Testis (tissue), 3 donors: ENCODE results near the gene HAUS7. TPM values are rescaled to one million over a fixed set of nuclear protein-coding genes. Genes with fewer than 3 reads are reported as not detected.

ENCODE experiments used
- DNase-seq: peaks from one replicate; pipeline ENCODE4 v3.0.0-alpha.2; 2019
- H3K27ac ChIP-seq, 2 donors: fragments of 200-600 bp; sonication (generic); one replicate each; pipeline ENCODE4 v1.5.1; 2019
- H3K27me3 ChIP-seq: fragments of 200-600 bp; sonication (generic); one replicate; pipeline ENCODE4 v1.5.1; 2019
- H3K36me3 ChIP-seq: fragments of 200-600 bp; sonication (generic); one replicate; pipeline ENCODE4 v1.5.1; 2017; ENCODE audit warnings: low read depth; ENCODE audit errors: missing control alignments
- H3K4me1 ChIP-seq: fragments of 200-600 bp; sonication (generic); one replicate; pipeline ENCODE4 v1.5.1; 2019
- H3K4me3 ChIP-seq, 2 donors: fragments of 200-600 bp; sonication (generic); one replicate each; pipeline ENCODE4 v1.5.1; 2017 to 2019
- H3K9me3 ChIP-seq: fragments of 200-600 bp; sonication (generic); one replicate; pipeline ENCODE4 v1.5.1; 2017
- POLR2A ChIP-seq: fragments of 450-650 bp; IDR thresholded peaks from one replicate; pipeline ENCODE4 v1.6.1; 2017; ENCODE audit warnings: antibody characterized with exemption, mild to moderate bottlenecking, moderate library complexity
- WGBS, 2 donors: methylation state at CpG; one replicate each; pipeline ENCODE4 v1.1.5; 2018; 5-methylcytosine and 5-hydroxymethylcytosine counted together
- intact Hi-C: fragments of 100-400 bp; cut with DNase I; formaldehyde crosslinking; loops from one replicate; pipeline ENCODE4 v1.15.1; 2023; ENCODE audit warnings: low total_unique reads
- polyA plus RNA-seq: library from polyadenylated mRNA; stranded (reverse); fragments of 350-450 nt; fragmentation: Illumina TruSeq; extraction: RNeasy Lipid Tissue Mini Kit (QIAGEN cat#74804); gene quantifications from one replicate; pipeline ENCODE4 v1.2.3, GENCODE V29; 2014; ENCODE audit warnings: low read depth, low replicate concordance; ENCODE audit not compliant: insufficient read depth
- total RNA-seq, 2 donors: library from RNA; depleted of rRNA; stranded (reverse); fragments of >200 nt; gene quantifications; one replicate each; pipeline ENCODE4 v1.2.3, GENCODE V29; 2016
- TF ChIP-seq, protein P1 (sequence below), 3 experiments: fragments of 450-650 bp in 2 of 3; fragments of 200-600 bp in 1 of 3; sonication (generic) in 1 of 3; IDR thresholded peaks; one replicate each; pipeline ENCODE4 v1.5.1; 2016 to 2019; ENCODE audit warnings: antibody characterized with exemption in 3 of 3, mild to moderate bottlenecking in 2 of 3, moderate library complexity in 1 of 3

Gene HAUS7
- total and polyA plus RNA-seq, 3 donors from 2014 or later = 18.0 to 35.2 (median 34.0) TPM

DNA sequence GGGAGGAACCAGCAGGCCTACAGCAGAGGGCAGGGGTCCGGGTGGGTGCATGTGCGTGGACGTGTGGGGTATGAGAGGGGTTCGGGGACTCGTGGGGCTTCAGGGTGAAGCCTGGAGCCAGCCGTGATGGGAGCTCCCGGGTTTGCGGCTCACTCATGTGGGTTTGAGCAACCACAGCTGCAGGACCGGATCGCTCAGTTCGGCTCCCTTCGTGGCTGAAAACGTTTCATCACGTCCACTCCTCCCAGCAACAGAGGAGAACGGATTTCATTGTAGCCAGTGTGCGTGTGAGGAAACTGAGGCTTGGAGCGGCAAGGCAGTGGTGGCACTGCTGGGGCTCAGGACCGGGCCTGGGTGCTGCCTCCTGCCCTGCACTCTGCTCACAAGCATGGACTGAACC, 35.0 kb upstream of the HAUS7 start:
- no peak for TF ChIP-seq POLR2A
- TF ChIP-seq, protein P1, sequence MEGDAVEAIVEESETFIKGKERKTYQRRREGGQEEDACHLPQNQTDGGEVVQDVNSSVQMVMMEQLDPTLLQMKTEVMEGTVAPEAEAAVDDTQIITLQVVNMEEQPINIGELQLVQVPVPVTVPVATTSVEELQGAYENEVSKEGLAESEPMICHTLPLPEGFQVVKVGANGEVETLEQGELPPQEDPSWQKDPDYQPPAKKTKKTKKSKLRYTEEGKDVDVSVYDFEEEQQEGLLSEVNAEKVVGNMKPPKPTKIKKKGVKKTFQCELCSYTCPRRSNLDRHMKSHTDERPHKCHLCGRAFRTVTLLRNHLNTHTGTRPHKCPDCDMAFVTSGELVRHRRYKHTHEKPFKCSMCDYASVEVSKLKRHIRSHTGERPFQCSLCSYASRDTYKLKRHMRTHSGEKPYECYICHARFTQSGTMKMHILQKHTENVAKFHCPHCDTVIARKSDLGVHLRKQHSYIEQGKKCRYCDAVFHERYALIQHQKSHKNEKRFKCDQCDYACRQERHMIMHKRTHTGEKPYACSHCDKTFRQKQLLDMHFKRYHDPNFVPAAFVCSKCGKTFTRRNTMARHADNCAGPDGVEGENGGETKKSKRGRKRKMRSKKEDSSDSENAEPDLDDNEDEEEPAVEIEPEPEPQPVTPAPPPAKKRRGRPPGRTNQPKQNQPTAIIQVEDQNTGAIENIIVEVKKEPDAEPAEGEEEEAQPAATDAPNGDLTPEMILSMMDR (IDR thresholded peaks at IDR 0.05) = no peak
- no peaks in the 10 kb centered on the region for H3K9me3 ChIP-seq
- 89 to 100% methylated on average over 1 to 17 of the region's 18 CpGs for WGBS, 2 donors
- DNase-seq = no peak
- H3K4me3 ChIP-seq = no peak overlapping the region
- H3K4me1 ChIP-seq = no peaks in the 10 kb centered on the region
- H3K36me3 ChIP-seq = no peaks in the 10 kb centered on the region
- intact Hi-C loops = loop anchor here (5.0 kb wide), 1 partner anchor 33 kb away; the partner anchor contains the start of gene HAUS7
- H3K27ac ChIP-seq = no peak overlapping the region
- no peaks in the 10 kb centered on the region for H3K27me3 ChIP-seq

DNA sequence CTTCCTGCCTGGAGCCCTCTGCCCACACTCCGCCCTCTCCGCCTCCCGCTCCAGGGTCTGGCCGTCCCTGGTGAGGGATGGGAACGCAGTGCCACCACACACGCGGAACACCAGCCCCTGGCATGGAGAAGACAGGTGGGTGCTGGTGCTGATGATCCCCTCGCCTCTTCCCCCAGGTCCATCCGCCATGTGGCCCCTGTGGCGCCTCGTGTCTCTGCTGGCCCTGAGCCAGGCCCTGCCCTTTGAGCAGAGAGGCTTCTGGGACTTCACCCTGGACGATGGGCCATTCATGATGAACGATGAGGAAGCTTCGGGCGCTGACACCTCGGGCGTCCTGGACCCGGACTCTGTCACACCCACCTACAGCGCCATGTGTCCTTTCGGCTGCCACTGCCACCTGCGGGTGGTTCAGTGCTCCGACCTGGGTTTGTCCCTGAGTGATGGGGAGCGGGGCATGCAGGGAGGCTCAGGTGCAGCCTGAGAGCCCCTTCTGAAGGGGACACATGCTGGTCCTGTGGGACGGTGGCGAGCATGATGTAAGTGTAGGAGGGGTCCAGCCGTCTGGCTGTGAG, 34.2 kb upstream of the HAUS7 start:
- H3K27me3 ChIP-seq = no peaks in the 10 kb centered on the region
- intact Hi-C loops = loop anchor here (5.0 kb wide), 1 partner anchor 32 kb away; the partner anchor contains the start of gene HAUS7
- no peak overlapping the region for H3K27ac ChIP-seq
- TF ChIP-seq POLR2A = no peak
- TF ChIP-seq, protein P1 (IDR thresholded peaks at IDR 0.05) = no peak
- no peak overlapping the region for H3K4me3 ChIP-seq
- peaks cover 3% of the 10 kb centered on the region for H3K4me1 ChIP-seq
- 75 to 86% methylated on average over 5 to 8 of the region's 26 CpGs for whole genome bisulfite sequencing, 2 donors
- H3K9me3 ChIP-seq = no peaks in the 10 kb centered on the region
- DNase-seq = no peak
- no peaks in the 10 kb centered on the region for H3K36me3 ChIP-seq

DNA sequence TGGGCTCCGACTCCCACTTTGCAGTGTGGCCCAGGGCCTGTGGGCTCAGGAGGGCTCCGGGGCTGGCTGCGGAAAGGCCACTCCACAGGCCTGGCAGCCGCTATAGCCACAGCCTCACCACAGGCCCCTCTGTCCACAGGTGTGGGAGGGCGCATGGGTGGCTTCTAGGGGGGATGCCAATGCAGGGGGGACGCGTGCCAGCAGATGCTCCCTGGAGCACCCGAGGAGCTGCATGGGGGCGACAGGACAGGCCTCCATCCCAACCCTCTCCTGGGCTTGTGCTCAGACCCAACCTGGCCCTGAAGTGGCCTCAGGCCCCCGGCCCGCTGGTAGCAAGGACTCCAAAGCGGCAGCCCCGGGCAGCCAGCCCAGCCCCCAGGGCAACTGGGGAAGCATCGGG, 32.4 kb upstream of the HAUS7 start:
- intact Hi-C loops = no loop called here
- 86% methylated on average over 8 of the region's 14 CpGs; no CpG with 5 or more reads in 1 of the 2 donors for WGBS, 2 donors

DNA sequence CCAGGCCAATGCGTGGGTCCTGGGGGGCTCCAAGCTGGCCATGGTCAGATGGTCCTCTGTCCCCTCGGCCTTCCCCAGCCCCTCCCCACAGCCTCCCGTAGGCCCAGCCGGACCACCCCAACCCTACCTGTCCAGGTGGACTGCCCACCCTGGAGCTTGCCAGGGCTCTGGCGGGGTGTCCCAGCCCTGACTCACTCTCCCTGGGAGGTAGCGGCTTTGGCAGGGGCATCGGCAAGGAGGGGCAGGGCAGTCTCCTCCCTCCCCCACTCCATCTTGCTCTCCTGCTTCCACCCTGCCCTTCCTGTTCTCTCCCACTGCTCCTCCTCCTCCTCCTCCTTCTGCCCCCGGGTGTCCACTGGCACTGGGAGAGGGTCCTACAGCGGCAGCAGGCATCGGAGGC, 31.8 kb upstream of the HAUS7 start:
- intact Hi-C loops = no loop called here
- no peak overlapping the region for H3K27ac ChIP-seq
- TF ChIP-seq, protein P1 (IDR thresholded peaks at IDR 0.05) = no peak
- no peak for TF ChIP-seq POLR2A
- DNase-seq = no peak
- WGBS, 2 donors = 83 to 91% methylated on average over 5 to 6 of the region's 10 CpGs
- H3K4me3 ChIP-seq = no peak overlapping the region
- no peaks in the 10 kb centered on the region for H3K36me3 ChIP-seq
- H3K4me1 ChIP-seq = peaks cover 3% of the 10 kb centered on the region
- no peaks in the 10 kb centered on the region for H3K27me3 ChIP-seq
- H3K9me3 ChIP-seq = no peaks in the 10 kb centered on the region

More for the DNA sequence above, 32.4 kb upstream of the HAUS7 start:
- no peak for TF ChIP-seq POLR2A
- TF ChIP-seq, protein P1 (IDR thresholded peaks at IDR 0.05) = no peak
- no peaks in the 10 kb centered on the region for H3K27me3 ChIP-seq
- H3K36me3 ChIP-seq = no peaks in the 10 kb centered on the region
- no peak overlapping the region for H3K27ac ChIP-seq
- no peak for DNase-seq
- no peaks in the 10 kb centered on the region for H3K9me3 ChIP-seq
- H3K4me1 ChIP-seq = peaks cover 3% of the 10 kb centered on the region
- no peak overlapping the region for H3K4me3 ChIP-seq

DNA sequence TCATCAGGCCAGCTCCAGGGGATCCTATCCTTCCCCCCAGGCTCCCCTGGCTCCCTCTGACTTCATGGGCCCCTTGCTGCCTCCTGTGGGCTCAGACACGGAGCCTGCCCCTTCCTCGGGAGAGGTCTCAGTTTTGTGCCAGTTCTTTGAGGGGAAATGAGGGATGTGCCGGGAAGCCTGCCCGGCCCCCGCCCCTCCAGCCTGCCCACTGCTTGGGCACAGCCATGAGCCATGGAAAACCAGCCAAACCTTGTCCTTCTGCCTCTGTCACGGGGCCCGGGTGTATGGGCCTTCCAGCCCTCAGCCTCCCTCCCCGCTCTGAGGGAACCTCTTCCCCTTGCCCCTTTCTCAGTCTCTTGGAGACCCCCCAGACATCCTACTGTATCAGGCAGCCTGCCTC, 31.2 kb upstream of the HAUS7 start:
- WGBS, 2 donors = 88% methylated on average over 5 of the region's 8 CpGs; no CpG with 5 or more reads in 1 of the 2 donors
- no peak overlapping the region for H3K27ac ChIP-seq
- DNase-seq = no peak

More for the DNA sequence above, 31.2 kb upstream of the HAUS7 start:
- no peak overlapping the region for H3K4me3 ChIP-seq
- intact Hi-C loops = no loop called here
- H3K4me1 ChIP-seq = peaks cover 3% of the 10 kb centered on the region
- no peaks in the 10 kb centered on the region for H3K27me3 ChIP-seq
- TF ChIP-seq, protein P1 (IDR thresholded peaks at IDR 0.05) = no peak
- TF ChIP-seq POLR2A = no peak
- no peaks in the 10 kb centered on the region for H3K9me3 ChIP-seq
- no peaks in the 10 kb centered on the region for H3K36me3 ChIP-seq
